IMR-90 (cell line): Measurements from ENCODE around the gene MED19. TPM values are rescaled to one million over a fixed set of nuclear protein-coding genes. Genes with fewer than 3 reads are reported as not detected.
A peak's percentile ranks its signal among the peaks of the same experiment; 100 is the strongest.

Experiments used
- ATAC-seq: fragments of 200-7000 bp; cut with Tn5 transposase; 2 replicates; pipeline ENCODE4 v1.9.1; 2020; ENCODE audit warnings: low read depth, mild to moderate bottlenecking, moderate library complexity
- BruUV-seq: library from RNA; stranded (reverse); fragments of 400-500 nt; replicated peaks from 2 replicates; lab custom pipeline; 2021; lab: Mats Ljungman, UMichigan
- CTCF ChIA-PET: fragments of 300-600 bp; formaldehyde crosslinking; extraction: SDS; loops from one replicate; lab custom pipeline; 2021; ENCODE audit warnings: antibody characterized with exemption; lab: Yijun Ruan, JAX
- POLR2A ChIA-PET: fragments of 300-600 bp; sonication (Branson Sonifier 250); formaldehyde crosslinking; loops from one replicate; lab custom pipeline; 2022; ENCODE audit warnings: antibody characterized with exemption; ENCODE audit not compliant: unreplicated experiment; lab: Charles Lee
- DNase-seq: peaks from one replicate; pipeline ENCODE4 v3.0.0; 2013
- H2AFZ ChIP-seq: replicated peaks from 2 replicates; pipeline ENCODE3; 2013; ENCODE audit warnings: low read length, mild to moderate bottlenecking; ENCODE audit not compliant: poor library complexity
- H2AK5ac ChIP-seq: 2 replicates; pipeline ENCODE4 v1.6.1; 2013; ENCODE audit warnings: low read depth, low read length, inconsistent platforms
- H2AK9ac ChIP-seq: replicated peaks from 2 replicates; pipeline ENCODE3; 2013; ENCODE audit warnings: mild to moderate bottlenecking, low read depth, low read length, moderate library complexity; ENCODE audit not compliant: poor library complexity
- H2BK120ac ChIP-seq: 2 replicates; pipeline ENCODE4 v1.6.1; 2013; ENCODE audit warnings: low read depth, low read length, inconsistent platforms
- H2BK15ac ChIP-seq: 3 replicates; pipeline ENCODE4 v1.6.1; 2013; ENCODE audit warnings: low read depth, low read length, inconsistent platforms
- H2BK20ac ChIP-seq: 2 replicates; pipeline ENCODE4 v1.6.1; 2013; ENCODE audit warnings: low read depth, mild to moderate bottlenecking, inconsistent platforms, low read length, moderate library complexity
- H2BK5ac ChIP-seq: 2 replicates; pipeline ENCODE4 v1.6.1; 2013; ENCODE audit warnings: mild to moderate bottlenecking, low read depth, low read length, inconsistent platforms; ENCODE audit not compliant: poor library complexity, severe bottlenecking
- H3K14ac ChIP-seq: replicated peaks from 2 replicates; pipeline ENCODE4 v1.6.1; 2013; ENCODE audit warnings: low read depth, low read length, inconsistent platforms
- H3K18ac ChIP-seq: 2 replicates; pipeline ENCODE4 v1.6.1; 2013; ENCODE audit warnings: low read depth, low read length, control low read depth
- H3K23ac ChIP-seq: 2 replicates; pipeline ENCODE4 v1.6.1; 2013; ENCODE audit warnings: low read depth, low read length, inconsistent platforms
- H3K27ac ChIP-seq: 2 replicates; pipeline ENCODE4 v1.5.1; 2013; ENCODE audit warnings: mild to moderate bottlenecking, control low read depth, low read length; ENCODE audit not compliant: insufficient read depth
- H3K27me3 ChIP-seq: 2 replicates; pipeline ENCODE4 v1.6.1; 2013; ENCODE audit warnings: low read length; ENCODE audit not compliant: control insufficient read depth, insufficient read depth
- H3K36me3 ChIP-seq: 2 replicates; pipeline ENCODE4 v1.6.1; 2013; ENCODE audit warnings: low read length, mixed read lengths; ENCODE audit not compliant: control insufficient read depth, insufficient read depth
- H3K4ac ChIP-seq: 2 replicates; pipeline ENCODE4 v1.6.1; 2013; ENCODE audit warnings: low read depth, low read length, inconsistent platforms
- H3K4me1 ChIP-seq: 2 replicates; pipeline ENCODE4 v1.6.1; 2013; ENCODE audit warnings: low read length, mixed read lengths; ENCODE audit not compliant: control insufficient read depth, insufficient read depth
- H3K4me2 ChIP-seq: 2 replicates; pipeline ENCODE4 v1.6.1; 2013; ENCODE audit warnings: low read depth, mild to moderate bottlenecking, control low read depth, low read length, moderate library complexity
- H3K4me3 ChIP-seq: 2 replicates; pipeline ENCODE4 v1.5.1; 2013; ENCODE audit warnings: low read depth, mild to moderate bottlenecking, control low read depth, low read length, moderate library complexity; ENCODE audit not compliant: insufficient read depth
- H3K56ac ChIP-seq: 2 replicates; pipeline ENCODE4 v1.6.1; 2013; ENCODE audit warnings: low read length, inconsistent platforms; ENCODE audit not compliant: insufficient read depth; ENCODE audit errors: extremely low read depth
- H3K79me1 ChIP-seq, 2 experiments: 2 replicates each; pipeline ENCODE4 v1.6.1; 2013; ENCODE audit warnings: low read length in 2 of 2, inconsistent platforms in 1 of 2, low read depth in 1 of 2
- H3K9ac ChIP-seq: 2 replicates; pipeline ENCODE4 v1.6.1; 2013; ENCODE audit warnings: low read depth, low read length, control low read depth
- H3K9me1 ChIP-seq: 2 replicates; pipeline ENCODE4 v1.6.1; 2013; ENCODE audit warnings: low read length, inconsistent platforms; ENCODE audit not compliant: insufficient read depth
- H3K9me3 ChIP-seq: 2 replicates; pipeline ENCODE4 v1.6.1; 2013; ENCODE audit warnings: low read length; ENCODE audit not compliant: control insufficient read depth, insufficient read depth
- H4K20me1 ChIP-seq: 2 replicates; pipeline ENCODE4 v1.6.1; 2013; ENCODE audit warnings: low read length, inconsistent platforms; ENCODE audit not compliant: insufficient read depth
- H4K5ac ChIP-seq: 2 replicates; pipeline ENCODE4 v1.6.1; 2013; ENCODE audit warnings: mild to moderate bottlenecking, low read depth, low read length, control low read depth
- H4K8ac ChIP-seq, 2 experiments: 2 replicates each; pipeline ENCODE4 v1.6.1; 2013; ENCODE audit warnings: low read depth in 2 of 2, low read length in 2 of 2, control low read depth in 1 of 2, inconsistent platforms in 1 of 2
- H4K91ac ChIP-seq: 2 replicates; pipeline ENCODE4 v1.6.1; 2013; ENCODE audit warnings: low read depth, low read length, inconsistent platforms; ENCODE audit not compliant: insufficient read depth
- CEBPB ChIP-seq: IDR thresholded peaks from 2 replicates; pipeline ENCODE4 v1.6.1; 2012; ENCODE audit warnings: low read depth, low read length, improper control_type of control experiment
- ELK1 ChIP-seq: fragments of 150-350 bp; IDR thresholded peaks from 2 replicates; pipeline ENCODE4 v1.6.1; 2016; ENCODE audit warnings: low read depth, mild to moderate bottlenecking, low read length, moderate library complexity, borderline replicate concordance
- MXI1 ChIP-seq: IDR thresholded peaks from 2 replicates; pipeline ENCODE4 v1.6.1; 2012; ENCODE audit warnings: low read depth, mild to moderate bottlenecking, low read length, moderate library complexity, borderline replicate concordance
- NFE2L2 ChIP-seq: fragments of 150-350 bp; IDR thresholded peaks from 2 replicates; pipeline ENCODE4 v1.6.1; 2016; ENCODE audit warnings: low read depth, mild to moderate bottlenecking, low read length
- POLR2A ChIP-seq: IDR thresholded peaks from 2 replicates; pipeline ENCODE4 v1.6.1; 2012; ENCODE audit warnings: mild to moderate bottlenecking, low read depth, low read length
- RAD21 ChIP-seq: IDR thresholded peaks from 2 replicates; pipeline ENCODE4 v1.6.1; 2012; ENCODE audit warnings: low read length, improper control_type of control experiment
- RFX5 ChIP-seq: IDR thresholded peaks from 2 replicates; pipeline ENCODE4 v1.8.0; 2012; ENCODE audit warnings: low read depth, mild to moderate bottlenecking, low read length, moderate library complexity
- SMC3 ChIP-seq: fragments of 150-350 bp; IDR thresholded peaks from 2 replicates; pipeline ENCODE4 v1.6.1; 2016; ENCODE audit warnings: low read depth, mild to moderate bottlenecking, antibody characterized with exemption, low read length, moderate library complexity
- USF2 ChIP-seq: fragments of 150-350 bp; IDR thresholded peaks from 2 replicates; pipeline ENCODE4 v1.6.1; 2017; ENCODE audit warnings: mild to moderate bottlenecking, antibody characterized with exemption, low read length, low read depth
- WGBS, 2 experiments: methylation state at CpG; one replicate each; pipeline versions ENCODE4 v1.1.5 to v1.1.7; 2013; ENCODE audit warnings: missing lambda C conversion rate in 2 of 2; ENCODE audit not compliant: insufficient read length in 1 of 2; ENCODE audit errors: extremely low coverage in 2 of 2; 5-methylcytosine and 5-hydroxymethylcytosine counted together
- dilution Hi-C: fragments of 300-500 bp; cut with HindIII; formaldehyde crosslinking; loops from one replicate; pipeline ENCODE4 v1.14.3; 2018; ENCODE audit warnings: low sequenced_read_pairs; ENCODE audit not compliant: unreplicated experiment
- in situ Hi-C: fragments of 300-500 bp; cut with MboI; formaldehyde crosslinking; loops from 3 replicates; pipeline ENCODE4 v1.14.3; 2019; ENCODE audit warnings: low sequenced_read_pairs, inconsistent platforms, mixed read lengths
- intact Hi-C: fragments of 100-400 bp; cut with micrococcal nuclease; formaldehyde crosslinking; loops from 2 replicates; pipeline ENCODE4 v1.10.0; 2022
- polyA plus RNA-seq, 3 experiments: library from polyadenylated mRNA; depleted of rRNA; stranded (reverse); fragments of >200 nt; gene quantifications; 2 replicates each; pipeline ENCODE4 v1.2.3, GENCODE V29; 2012; ENCODE audit warnings: low replicate concordance in 1 of 3
- total RNA-seq: library from RNA; depleted of rRNA; stranded (reverse); fragments of >200 nt; gene quantifications from 2 replicates; pipeline ENCODE4 v1.2.3, GENCODE V29; 2012

Gene MED19
- total and polyA plus RNA-seq, 2 of the 4 experiments (the other 2 are of a cell fraction) = 14.0 to 35.0 TPM

DNA sequence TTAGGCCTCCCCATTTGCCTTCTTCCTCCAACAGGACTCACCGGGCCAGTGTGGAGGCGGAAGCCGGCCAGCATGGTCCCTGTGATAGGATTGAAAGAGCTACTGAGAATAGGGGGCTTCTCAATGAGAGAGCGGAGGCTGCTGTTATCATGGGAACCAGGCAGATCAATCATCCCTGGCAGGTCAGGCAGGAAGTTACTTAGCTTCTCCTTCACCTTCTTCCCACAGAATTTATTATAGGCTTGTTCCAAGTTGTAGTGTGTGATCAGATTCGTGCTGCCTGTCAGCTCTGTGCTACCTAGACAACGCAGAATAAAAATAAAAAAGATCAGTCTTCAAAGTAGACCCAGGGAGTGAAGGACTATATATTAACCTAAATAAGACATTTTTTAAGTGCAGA, 7.1 kb downstream of the MED19 start:
- Histone ChIP-seq H3K9ac (no peak overlapping the region), H3K27me3 (no peaks in the 10 kb centered on the region), H4K5ac (no peak overlapping the region), H2BK20ac (no peak overlapping the region), H4K8ac (no peak overlapping the region), H3K36me3 (peaks cover 31% of the 10 kb centered on the region), H4K91ac (no peak overlapping the region), H2AK5ac (no peak overlapping the region), H4K20me1 (0 out of 2 replicates have a peak, but pooled peaks cover 3% of the 10 kb centered on the region), H3K14ac (no peak overlapping the region), H2AK9ac (peak overlapping the region; percentile 40), H2BK15ac (no peak overlapping the region), H3K27ac (no peak overlapping the region), H3K4me2 (no peak overlapping the region), H2BK120ac (no peak overlapping the region), H2BK5ac (no peak overlapping the region), H2AFZ (no peak overlapping the region), H3K18ac (no peak overlapping the region), H3K23ac (no peak overlapping the region), H3K79me1 (peaks cover 20 to 38% of the 10 kb centered on the region in 2 experiments), H3K4me1 (no peaks in the 10 kb centered on the region; the same call in 1 of the 2 replicates), H3K4me3 (no peak overlapping the region), H3K56ac (no peak overlapping the region), H3K9me3 (no peaks in the 10 kb centered on the region), H3K4ac (no peak overlapping the region), H3K9me1 (no peaks in the 10 kb centered on the region)
- BruUV-seq = no TSS peak
- ATAC-seq (no peak), DNase-seq (no peak)
- TF ChIP-seq SMC3 (no peak), POLR2A (no peak), MXI1 (no peak), RAD21 (no peak), ELK1 (no peak), NFE2L2 (no peak), USF2 (no peak), CEBPB (no peak), RFX5 (no peak)
- WGBS, 2 experiments = no CpG with 5 or more reads among the region's 6 CpGs
- in situ Hi-C loops (no loop called here), intact Hi-C loops (no loop called here), dilution Hi-C loops (no loop called here)
- ChIA-PET POLR2A (no interaction called here), CTCF (no interaction called here)
